ENCODE data around the gene BNC2. TPM values are rescaled to one million over a fixed set of nuclear protein-coding genes. Genes with fewer than 3 reads are reported as not detected.

Gene BNC2
- total RNA-seq, 1 experiment from 2014 or later = 43.6 TPM

GRCh38 chr9:16879416-16879815, 8.9 kb upstream of the BNC2 start:
- H2AFZ ChIP-seq (ENCODE audit: low read length) = no peak overlapping the region
- H2BK12ac ChIP-seq (ENCODE audit: insufficient read length, low read depth, low read length) = no peak overlapping the region
- no peaks in the 10 kb centered on the region for H3K9me3 ChIP-seq (ENCODE audit: control insufficient read depth, low read depth, low read length)
- H4K8ac ChIP-seq (replicated peaks; ENCODE audit: insufficient read length, low read depth, low read length) = no peak overlapping the region
- no peak overlapping the region for H3K4ac ChIP-seq (ENCODE audit: low read depth, low read length)
- Mint-ChIP-seq H3K4me3 (no peak overlapping the region), H3K9me3 (peaks cover 9 to 24% of the 10 kb centered on the region in 2 experiments; a peak in 4 of 5 replicates), H3K36me3 (ENCODE audit: insufficient read depth in 1 of 3, low read depth in 3 of 3) (peaks cover 6 to 20% (median 14%) of the 10 kb centered on the region in 3 experiments; a peak in 6 of 7 replicates), H3K27me3 (ENCODE audit: low read depth) (peaks cover 2% of the 10 kb centered on the region; the same call in 1 of the 2 replicates), H3K27ac (no peak overlapping the region), H3K4me1 (peaks cover 0 to 2% of the 10 kb centered on the region in 2 experiments; a peak in 1 of 4 replicates)
- H4K20me1 ChIP-seq (ENCODE audit: control insufficient read depth, insufficient read depth, insufficient read length) = no peaks in the 10 kb centered on the region
- H3K79me2 ChIP-seq (ENCODE audit: insufficient read depth, low read length) = no peaks in the 10 kb centered on the region
- no peaks in the 10 kb centered on the region for H3K4me1 ChIP-seq (ENCODE audit: insufficient read depth, low read length)
- no peak overlapping the region for H2BK120ac ChIP-seq (ENCODE audit: low read depth, low read length, poor library complexity, severe bottlenecking)
- no peaks in the 10 kb centered on the region for H3K79me1 ChIP-seq (ENCODE audit: insufficient read depth, low read depth, low read length, poor library complexity, severe bottlenecking)
- no peak overlapping the region for H3K9ac ChIP-seq (ENCODE audit: extremely low read depth, insufficient read length, low read length)
- no CpG with 5 or more reads among the region's 2 CpGs for WGBS (ENCODE audit: extremely low coverage, insufficient read length, low lambda C conversion rate)
- no peak overlapping the region for H3T11ph ChIP-seq (ENCODE audit: low read length)
- H3K23me2 ChIP-seq (ENCODE audit: insufficient read length, low read depth, low read length, poor library complexity, severe bottlenecking) = no peaks in the 10 kb centered on the region
- H4K91ac ChIP-seq (ENCODE audit: insufficient read length, low read depth, low read length) = no peak overlapping the region
- no peak overlapping the region for H3K4me2 ChIP-seq (ENCODE audit: insufficient read depth, insufficient read length, low read length)
- TF ChIP-seq CTCF (conservative IDR thresholded peaks at IDR 0.05) = no peak
- H3K56ac ChIP-seq (ENCODE audit: insufficient read length, low read depth, low read length) = no peak overlapping the region
- H3K23ac ChIP-seq (ENCODE audit: insufficient read length, low read depth, low read length) = no peak overlapping the region
- no peak overlapping the region for H2AK5ac ChIP-seq (ENCODE audit: insufficient read length, low read length)
- no peak overlapping the region for H3K18ac ChIP-seq (ENCODE audit: insufficient read length, low read depth, low read length)
- H3K14ac ChIP-seq (ENCODE audit: insufficient read depth, low read length) = no peak overlapping the region
- no peaks in the 10 kb centered on the region for H3K27me3 ChIP-seq (ENCODE audit: insufficient read depth, low read length)
- no peak overlapping the region for H2BK20ac ChIP-seq (ENCODE audit: low read depth, low read length, poor library complexity, severe bottlenecking)
- H3K27ac ChIP-seq (ENCODE audit: insufficient read length, low read depth, low read length) = no peak overlapping the region
- H2BK15ac ChIP-seq (ENCODE audit: low read depth, low read length) = no peak overlapping the region
- no peak overlapping the region for H2BK5ac ChIP-seq (ENCODE audit: insufficient read length, low read length)
- H4K5ac ChIP-seq (ENCODE audit: insufficient read length, low read depth, low read length) = no peak overlapping the region
- DNase-seq = no peak

Data from H9 (cell line).